HG02938 (cell line): Measurements from ENCODE around the gene ZNF423.

Experiments used
- ATAC-seq: cut with Tn5 transposase; IDR thresholded peaks from one replicate; pipeline ENCODE4 v1.9.1; 2021; ENCODE audit warnings: mild to moderate bottlenecking, moderate library complexity; ENCODE audit not compliant: unreplicated experiment

Gene ZNF423

GRCh38 chr16:49467540-49468372, 388.2 kb downstream of the ZNF423 start:
- ATAC-seq = no peak

GRCh38 chr16:49466881-49467280, 389.0 kb downstream of the ZNF423 start:
- ATAC-seq = no peak

- ATAC-seq = no peak
Measured at GRCh38 chr16:49466529-49466831, 389.4 kb downstream of the ZNF423 start.

DNA sequence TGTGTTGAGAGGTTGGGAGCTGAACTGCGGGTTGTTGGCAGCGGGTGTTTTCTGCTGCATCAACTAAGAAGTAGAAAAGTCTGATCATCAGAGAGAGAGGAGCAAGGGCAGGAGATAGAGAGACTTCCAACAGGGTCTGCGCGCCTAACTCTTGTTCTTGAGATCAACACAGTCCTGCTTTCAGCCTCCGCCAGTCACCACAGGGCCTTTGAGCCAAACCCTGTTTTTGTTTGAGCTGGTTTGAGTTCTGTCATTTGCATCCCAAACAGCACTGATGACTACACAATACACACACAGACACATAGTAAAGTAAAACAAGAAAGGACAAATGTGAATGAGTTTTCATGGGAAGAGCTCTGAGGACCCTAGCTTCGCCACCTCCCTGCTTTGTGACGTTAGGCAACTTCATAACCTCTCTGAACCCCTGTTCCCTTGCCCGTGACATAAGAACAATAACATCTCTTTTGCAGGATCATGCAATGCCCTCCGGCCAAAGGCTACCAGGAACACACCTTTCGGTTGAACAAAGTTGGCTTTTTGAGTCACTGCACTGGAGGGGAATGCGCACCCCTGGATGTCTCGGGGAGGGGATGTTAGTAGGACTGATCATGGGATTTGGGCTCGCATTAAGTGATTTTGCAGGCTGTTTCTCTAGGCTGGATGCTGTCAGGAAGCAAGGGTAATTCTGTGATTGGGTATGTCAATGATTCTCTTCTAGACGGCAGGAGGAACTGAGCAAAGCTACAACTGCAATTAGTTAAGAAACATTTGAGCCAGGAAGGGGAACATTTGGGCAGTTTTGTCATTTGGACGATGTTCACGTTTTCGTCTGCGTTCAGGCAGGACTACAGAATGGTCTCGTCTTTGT, 390.0 kb downstream of the ZNF423 start:
- no peak for ATAC-seq

DNA sequence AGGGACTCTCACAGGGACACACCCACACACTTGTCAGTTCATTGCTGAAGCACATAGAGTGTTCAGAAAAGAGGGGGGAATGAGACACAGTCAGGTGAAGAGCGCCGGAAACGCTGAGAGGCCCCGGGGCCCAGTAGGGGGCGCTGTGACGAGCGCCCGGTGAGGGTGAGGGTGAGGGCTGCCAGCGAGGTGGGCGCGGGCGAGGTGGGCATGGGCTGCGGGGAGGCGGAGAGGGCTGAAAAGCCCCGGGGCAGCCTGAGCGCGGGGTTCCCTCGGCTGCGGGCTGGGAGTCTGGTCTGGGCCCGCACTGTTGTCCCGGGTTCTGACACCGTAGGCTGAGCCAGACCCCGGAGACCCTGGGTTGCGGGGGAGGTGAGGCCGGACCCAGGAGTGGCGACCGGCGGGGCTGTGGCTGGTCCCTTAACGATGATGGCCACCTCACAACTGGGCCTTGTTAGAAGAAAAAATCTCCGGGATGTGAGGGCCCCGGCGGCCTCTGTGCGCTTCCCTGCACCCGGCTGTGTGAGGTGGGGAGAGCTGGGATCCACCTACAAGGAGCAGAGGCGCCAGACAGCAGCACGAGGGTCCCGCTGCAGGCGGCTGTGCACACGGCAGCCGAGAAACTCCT, 390.9 kb downstream of the ZNF423 start:
- ATAC-seq = no peak

DNA sequence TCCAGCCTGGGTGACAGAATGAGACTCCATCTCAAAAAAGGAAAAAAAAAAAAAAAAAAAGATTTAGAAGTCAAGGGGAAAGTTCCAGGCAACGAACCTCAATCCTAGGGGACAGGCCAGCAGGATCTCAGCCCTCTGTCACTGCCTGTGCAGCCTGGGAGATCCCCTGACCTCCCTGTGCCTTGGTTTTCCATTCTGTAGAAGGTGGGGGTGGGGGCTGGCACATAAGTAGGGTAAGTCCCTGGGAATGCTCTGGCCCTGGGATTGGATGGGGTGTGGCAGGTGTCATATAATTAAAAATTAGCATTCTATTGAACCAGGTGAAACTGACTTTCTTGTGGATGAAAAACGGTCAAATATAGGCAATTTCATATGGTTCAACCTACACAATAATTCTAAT, 391.8 kb downstream of the ZNF423 start:
- ATAC-seq = no peak

DNA sequence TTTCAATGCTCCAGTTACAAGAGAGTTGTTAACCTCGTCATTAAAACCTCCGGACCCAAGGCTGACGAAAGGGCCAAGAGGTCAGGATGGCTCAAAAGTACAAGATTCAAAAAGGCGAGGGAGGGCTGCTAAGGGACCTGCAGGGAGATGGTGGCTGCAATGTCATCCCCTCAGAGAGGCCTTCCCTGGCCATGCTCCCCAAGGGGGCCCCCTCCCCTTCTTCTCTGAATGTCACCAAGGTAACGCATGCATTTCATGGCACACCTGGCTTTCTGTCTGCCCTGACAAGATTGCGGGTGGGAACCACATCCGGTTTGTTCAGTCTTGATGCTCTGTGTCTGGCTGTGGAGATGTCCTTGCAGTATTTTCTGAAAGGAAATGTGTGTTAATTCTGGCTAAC, 392.4 kb downstream of the ZNF423 start:
- peak; percentile 91 for ATAC-seq

GRCh38 chr16:49462989-49463371, 392.9 kb downstream of the ZNF423 start:
- ATAC-seq = no peak

- ATAC-seq = no peak
Measured at GRCh38 chr16:49462362-49462988, 393.4 kb downstream of the ZNF423 start.

DNA sequence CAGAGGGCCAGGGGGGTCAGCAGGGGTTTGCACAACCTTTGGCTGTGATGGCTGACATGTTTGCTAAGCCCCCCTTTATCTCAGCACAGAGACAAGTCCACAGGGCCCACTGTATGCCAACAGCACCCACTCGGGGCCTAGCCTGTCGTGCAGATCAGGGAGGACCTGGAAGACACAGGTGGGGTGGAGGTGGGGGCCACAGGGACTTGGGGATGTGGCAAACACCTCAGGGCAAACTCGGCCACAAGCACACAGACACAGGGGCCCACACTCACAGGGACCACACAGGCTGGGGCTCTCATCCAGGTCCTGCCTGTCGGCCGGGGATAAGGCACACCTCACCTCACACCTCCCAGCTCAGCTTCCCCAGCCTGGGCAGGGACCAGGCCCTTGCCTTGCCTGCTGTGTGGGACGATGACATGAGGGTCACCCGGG, 394.4 kb downstream of the ZNF423 start:
- ATAC-seq = no peak

DNA sequence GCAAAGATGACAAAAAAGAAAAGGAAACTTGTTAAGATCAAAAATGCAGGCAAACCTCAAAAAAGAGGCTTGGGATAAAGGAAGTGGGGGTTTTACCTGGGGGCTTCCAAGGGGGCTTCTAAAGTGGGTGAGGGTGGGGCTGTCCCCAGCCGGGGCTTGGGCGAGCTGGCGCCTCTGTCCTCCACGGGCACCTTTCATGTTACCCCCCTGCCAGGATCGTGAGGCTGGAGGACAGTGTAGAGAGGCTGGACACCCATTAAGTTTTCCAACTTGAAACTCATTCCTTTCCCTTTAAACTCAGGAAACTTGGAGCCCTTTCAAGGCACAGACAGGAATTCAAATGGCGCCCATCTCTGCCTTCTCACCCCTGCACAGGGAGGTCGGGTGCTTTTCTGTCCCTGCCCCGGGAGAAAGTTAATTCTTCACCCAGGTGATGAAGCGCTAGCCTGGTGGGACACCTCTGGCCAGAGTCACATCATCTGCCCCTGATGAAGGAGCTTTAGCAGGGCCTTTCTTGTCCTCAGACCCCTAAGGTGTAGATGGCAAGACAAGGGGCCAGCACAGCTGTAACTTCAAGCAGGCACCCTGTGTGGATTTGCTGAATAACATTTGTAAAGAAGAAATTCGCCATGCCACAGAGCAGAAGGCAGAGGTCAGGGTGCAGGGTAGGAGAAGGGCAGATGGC, 395.0 kb downstream of the ZNF423 start:
- no peak for ATAC-seq

DNA sequence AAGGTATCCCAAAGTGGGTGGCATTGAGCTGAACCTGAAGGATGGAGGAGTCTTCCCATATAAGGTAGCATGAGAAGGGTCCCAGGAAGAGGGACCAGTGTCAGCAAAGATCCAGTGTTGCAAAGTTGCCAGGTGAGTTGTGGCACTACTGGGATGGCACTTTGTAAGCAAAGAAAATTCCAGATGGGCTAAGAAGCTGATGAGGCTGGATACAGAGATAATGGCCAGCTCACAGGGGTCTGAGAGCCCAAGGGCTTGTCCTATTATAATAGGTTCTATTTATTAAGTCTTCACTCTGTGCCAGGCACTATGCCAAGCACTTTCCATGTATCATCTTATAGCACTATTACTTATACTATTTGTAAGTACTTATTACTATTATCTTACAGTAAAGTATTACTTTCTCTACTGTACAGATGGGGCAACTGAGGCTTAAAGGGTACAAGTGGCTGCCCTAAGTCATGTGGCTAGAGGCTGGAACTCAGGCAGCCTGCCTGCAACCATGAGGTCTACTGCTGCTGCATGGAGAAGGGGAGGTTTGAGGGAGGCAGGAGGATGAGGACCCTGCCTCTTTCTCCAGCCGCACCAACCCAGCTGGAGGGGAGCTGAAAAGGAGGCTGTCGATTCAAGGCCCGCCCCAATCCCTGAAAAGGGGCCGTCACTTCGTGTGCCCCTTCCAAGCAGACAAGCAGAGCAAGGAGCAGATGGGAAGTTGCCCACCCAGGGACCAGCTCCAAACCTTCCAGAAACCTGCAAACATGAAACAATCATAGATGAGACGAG, 395.8 kb downstream of the ZNF423 start:
- ATAC-seq = no peak

GRCh38 chr16:49458656-49459445, 397.1 kb downstream of the ZNF423 start:
- ATAC-seq = no peak

DNA sequence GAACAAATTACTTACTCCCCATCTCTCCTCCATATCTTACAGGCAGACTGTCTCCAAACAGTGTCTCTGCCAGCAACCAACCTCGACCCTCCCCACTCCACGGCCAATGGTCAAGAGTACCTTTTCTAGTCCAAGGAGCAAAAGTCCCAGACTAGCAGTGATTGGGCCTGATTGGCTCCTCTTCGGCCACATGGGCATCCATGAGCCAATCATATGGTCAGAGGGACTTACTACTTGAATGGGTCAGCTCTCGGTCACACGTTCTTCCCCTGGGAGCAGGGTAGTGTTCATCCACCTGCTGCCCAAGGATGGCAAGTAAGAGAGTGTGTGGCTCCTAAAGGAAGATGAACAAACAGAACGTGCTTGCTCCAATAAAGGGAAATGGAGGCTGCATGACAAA, 397.7 kb downstream of the ZNF423 start:
- ATAC-seq = no peak

- no peak for ATAC-seq
Measured at GRCh38 chr16:49457196-49457595, 398.7 kb downstream of the ZNF423 start.

GRCh38 chr16:49456763-49457162, 399.1 kb downstream of the ZNF423 start:
- no peak for ATAC-seq

DNA sequence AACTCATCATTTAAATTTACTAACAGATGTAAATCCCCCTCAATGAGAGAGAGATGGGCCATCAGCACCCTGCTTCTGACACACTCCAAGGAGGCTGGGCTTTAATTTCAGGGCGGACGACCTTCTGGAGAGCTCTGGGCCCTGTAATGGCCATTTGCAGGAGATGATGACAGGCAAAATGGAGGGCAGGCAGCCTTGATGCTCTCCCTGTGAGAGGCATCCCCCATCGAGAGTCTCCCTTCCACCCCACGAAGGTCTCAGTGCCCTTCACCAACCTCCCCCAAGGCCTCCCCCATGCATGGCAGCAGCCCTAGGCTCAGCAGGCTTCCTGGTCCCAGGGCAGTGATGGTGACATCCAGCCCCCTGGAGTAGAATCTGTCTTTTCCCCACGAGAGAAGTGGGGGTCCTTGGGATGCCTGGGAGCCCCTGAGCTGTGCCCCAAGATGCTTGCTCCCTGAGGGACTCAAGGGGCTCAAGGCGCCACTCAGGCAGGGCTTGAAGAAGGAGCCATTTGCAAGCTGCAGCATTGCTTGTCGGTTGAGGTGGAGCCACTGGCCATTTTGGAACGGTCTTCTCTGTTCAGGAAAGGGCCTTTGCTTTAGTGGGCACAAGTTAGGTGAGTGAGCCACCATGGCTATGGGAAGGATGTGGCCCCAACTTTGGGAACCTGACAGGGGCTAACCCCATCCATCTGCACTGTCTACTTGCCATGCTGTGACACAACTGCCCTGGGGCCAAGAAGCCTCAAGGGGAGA, 399.7 kb downstream of the ZNF423 start:
- ATAC-seq = no peak

DNA sequence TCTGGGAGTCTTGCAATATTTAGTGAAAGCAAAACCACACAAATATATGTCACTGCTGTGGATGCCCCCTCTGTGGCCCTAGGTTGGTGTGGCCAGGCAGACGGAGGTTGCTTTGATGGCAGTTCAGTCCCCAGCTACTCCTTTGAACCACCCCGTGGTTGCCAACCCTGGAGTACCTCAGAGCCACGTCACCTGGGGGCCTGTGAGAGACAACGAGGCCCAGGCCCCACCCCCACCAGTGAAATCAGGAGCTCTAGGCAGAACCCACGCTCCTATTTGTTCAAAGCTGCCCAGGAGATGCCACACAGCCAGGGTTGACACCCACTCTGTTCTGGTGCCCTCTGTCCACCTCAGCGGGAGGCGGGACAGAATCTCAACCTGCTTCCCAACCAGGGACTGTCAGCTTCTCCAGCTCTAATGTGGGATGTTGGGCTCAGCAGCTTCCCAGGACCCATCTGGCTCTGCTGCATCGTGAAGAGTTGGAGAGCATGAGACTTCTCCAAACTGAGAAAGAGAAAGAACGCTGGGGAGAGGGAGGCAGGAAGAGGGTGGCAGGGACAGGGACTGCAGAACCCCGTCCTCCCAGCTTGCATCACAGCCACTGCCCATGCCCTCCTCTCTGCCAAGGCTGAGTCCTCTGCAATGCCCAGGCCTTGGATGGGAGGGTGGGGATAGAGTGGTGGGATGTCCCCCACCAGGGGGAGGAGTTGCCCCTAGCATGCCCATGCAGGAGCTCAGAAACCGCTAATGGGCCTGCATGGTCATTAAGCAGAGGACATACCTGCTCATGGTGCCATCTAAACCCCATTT, 400.5 kb downstream of the ZNF423 start:
- ATAC-seq = no peak
